Activated naive CD8-positive, alpha-beta T cell treated with anti-CD3 and anti-CD28 coated beads, Interleukin-2, amount 50 U/mL, for 24 hours (primary cell): Measurements from ENCODE around the gene F7.
"Not testable (repeated sequence)": the region's sequence is repeated elsewhere in the genome, so short reads cannot be mapped to it uniquely, and the experiment has no call there.

ENCODE experiments used
- ATAC-seq: fragments of 150-1000 bp; cut with Tn5 transposase; one replicate; pipeline ENCODE4 v1.10.0; 2021
- DNase-seq: peaks from one replicate; pipeline ENCODE4 v3.0.0; 2021
- H3K27ac Mint-ChIP-seq: one replicate; pipeline ENCODE4 v1.8.0; 2021; ENCODE audit warnings: mild to moderate bottlenecking, mixed read lengths
- H3K27me3 Mint-ChIP-seq: one replicate; pipeline ENCODE4 v1.8.0; 2021; ENCODE audit warnings: mixed read lengths
- H3K36me3 Mint-ChIP-seq: one replicate; pipeline ENCODE4 v1.8.0; 2021; ENCODE audit warnings: low read depth, mixed read lengths
- H3K4me1 Mint-ChIP-seq: one replicate; pipeline ENCODE4 v1.8.0; 2021; ENCODE audit warnings: mixed read lengths
- H3K4me3 Mint-ChIP-seq: one replicate; pipeline ENCODE4 v1.8.0; 2021; ENCODE audit warnings: mild to moderate bottlenecking, moderate library complexity, mixed read lengths
- H3K9me3 Mint-ChIP-seq: one replicate; pipeline ENCODE4 v1.8.0; 2021; ENCODE audit warnings: mixed read lengths

F7 gene

DNA sequence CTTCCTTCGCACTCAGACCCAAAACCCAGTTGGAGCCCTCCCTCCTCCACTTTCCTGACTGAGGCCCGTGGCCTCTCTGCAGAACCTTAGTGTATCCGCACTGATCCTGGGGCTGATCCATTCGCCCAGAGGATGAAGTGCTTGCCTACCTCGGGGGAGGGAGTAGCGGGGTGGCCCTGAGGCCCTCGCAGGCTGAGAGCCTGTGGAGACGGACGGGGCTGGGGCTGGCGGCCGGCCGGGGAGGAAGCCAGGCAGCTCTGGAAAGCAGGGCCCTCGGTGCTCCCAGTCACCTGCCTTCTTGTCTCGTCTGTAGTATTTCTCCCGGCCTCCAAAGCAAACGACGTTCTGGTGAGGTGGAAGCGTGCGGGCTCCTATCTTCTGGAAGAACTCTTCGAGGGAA is 54.1 kb downstream of the F7 start:
- H3K36me3 Mint-ChIP-seq: no peaks in the 10 kb centered on the region
- no peak for ATAC-seq
- H3K9me3 Mint-ChIP-seq: peaks cover 12% of the 10 kb centered on the region

DNA sequence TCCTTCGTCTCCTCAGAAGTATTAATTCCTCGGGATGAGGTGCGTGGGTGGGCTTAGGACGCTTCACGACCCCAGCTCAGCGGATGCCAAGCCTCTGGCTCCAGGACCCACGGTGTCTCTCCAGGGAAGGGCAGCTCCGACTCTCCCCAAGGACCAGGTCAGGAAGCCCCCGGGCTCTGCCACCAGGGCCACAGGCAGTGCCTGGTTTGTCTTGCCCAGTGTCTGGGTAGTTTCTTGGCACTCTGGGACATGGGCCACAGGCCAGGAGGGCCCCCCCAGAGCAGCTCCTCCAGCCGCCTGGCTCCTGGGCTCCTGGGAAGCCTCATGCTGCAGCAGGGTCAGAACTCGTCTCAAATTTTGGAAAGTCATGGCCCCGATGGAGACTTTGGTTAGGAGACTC is 55.4 kb downstream of the F7 start:
- peaks cover 4% of the 10 kb centered on the region for H3K27me3 Mint-ChIP-seq
- H3K27ac Mint-ChIP-seq: no peak overlapping the region
- ATAC-seq (no peak), DNase-seq (no peak)
- H3K4me1 Mint-ChIP-seq: peaks cover 19% of the 10 kb centered on the region
- no peaks in the 10 kb centered on the region for H3K36me3 Mint-ChIP-seq
- H3K9me3 Mint-ChIP-seq: no peaks in the 10 kb centered on the region
- H3K4me3 Mint-ChIP-seq: peak overlapping the region; percentile 40

More for the DNA sequence above, 54.1 kb downstream of the F7 start:
- H3K4me1 Mint-ChIP-seq: peaks cover 17% of the 10 kb centered on the region
- H3K27ac Mint-ChIP-seq: no peak overlapping the region
- no peak overlapping the region for H3K4me3 Mint-ChIP-seq
- no peak for DNase-seq
- H3K27me3 Mint-ChIP-seq: peaks cover 4% of the 10 kb centered on the region

DNA sequence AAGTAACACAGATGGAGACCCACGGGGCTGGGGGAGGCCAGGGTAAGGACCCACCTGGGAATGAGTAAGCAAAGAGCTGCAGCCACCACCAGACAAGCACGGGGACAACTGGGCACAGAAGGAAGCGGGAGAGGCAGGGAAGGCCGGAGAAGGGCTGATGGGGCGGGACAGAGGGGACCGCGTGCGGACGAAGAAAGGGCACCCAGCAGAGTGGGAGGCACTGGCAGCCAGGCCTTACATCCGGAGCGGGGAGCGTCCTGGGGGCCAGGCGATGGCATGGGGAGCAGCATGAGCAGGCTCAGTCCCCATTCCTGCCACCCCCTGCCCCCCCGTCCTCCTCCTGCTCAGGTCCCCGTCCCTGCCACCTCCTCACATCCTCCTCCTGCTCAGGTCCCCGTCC is 55.8 kb downstream of the F7 start:
- Mint-ChIP-seq H3K4me3 (peak overlapping the region; percentile 40), H3K4me1 (peaks cover 24% of the 10 kb centered on the region), H3K27ac (no peak overlapping the region), H3K36me3 (no peaks in the 10 kb centered on the region), H3K27me3 (peaks cover 4% of the 10 kb centered on the region), H3K9me3 (no peaks in the 10 kb centered on the region)
- DNase-seq: no peak
- no peak for ATAC-seq

DNA sequence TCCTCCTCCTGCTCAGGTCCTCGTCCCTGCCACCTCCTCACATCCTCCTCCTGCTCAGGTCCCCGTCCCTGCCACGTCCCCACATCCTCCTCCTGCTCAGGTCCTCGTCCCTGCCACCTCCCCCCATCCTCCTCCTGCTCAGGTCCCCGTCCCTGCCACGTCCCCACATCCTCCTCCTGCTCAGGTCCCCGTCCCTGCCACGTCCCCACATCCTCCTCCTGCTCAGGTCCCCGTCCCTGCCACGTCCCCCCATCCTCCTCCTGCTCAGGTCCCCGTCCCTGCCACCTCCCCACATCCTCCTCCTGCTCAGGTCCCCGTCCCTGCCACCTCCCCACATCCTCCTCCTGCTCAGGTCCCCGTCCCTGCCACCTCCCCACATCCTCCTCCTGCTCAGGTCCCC is 56.4 kb downstream of the F7 start:
- not testable (repeated sequence) for H3K27me3 Mint-ChIP-seq, H3K36me3 Mint-ChIP-seq, H3K27ac Mint-ChIP-seq, H3K9me3 Mint-ChIP-seq, DNase-seq, ATAC-seq, H3K4me3 Mint-ChIP-seq
- H3K4me1 Mint-ChIP-seq: peaks cover 27% of the 10 kb centered on the region

DNA sequence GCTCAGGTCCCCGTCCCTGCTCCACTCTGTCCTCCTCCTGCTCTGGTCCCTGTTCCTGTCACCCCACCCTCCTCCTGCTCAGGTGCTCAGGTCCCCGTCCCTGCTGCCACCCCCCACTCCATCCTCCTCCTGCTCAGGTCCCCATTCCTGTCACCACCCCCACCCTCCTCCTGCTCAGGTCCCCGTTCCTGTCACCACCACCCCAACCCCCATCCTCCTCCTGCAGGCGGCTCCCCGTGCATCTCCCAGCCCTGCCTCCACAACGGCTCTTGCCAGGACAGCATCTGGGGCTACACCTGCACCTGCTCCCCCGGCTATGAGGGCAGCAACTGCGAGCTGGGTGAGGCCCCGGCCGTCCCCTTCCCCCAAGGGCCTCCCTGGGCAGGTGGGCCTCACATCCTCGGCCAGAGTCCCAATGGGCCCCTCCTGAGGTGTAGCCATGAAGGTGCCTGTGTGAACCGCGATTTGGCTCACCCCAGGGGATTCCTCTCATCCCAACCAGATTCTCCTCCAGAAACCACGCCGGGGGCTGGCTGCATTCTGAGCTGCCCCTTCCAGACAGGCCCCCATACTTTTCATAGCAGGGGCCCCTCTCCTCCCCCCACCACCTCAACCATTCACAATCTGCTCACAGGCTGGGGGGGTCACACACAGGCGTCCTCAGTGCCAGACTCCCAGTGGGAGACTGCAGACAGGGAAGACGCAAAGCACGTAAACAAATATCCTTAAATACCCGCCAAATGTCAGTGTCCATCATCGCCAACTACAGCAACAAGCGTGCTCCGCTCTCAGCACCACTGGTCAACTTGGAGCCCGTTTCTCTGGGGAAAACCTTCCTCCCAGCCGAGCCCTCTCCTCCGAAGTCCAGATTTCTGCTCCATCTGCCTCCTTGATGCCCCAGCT is 57.4 kb downstream of the F7 start:
- ATAC-seq: peak; percentile 16
- H3K4me3 Mint-ChIP-seq: no peak overlapping the region
- no peak for DNase-seq
- peaks cover 4% of the 10 kb centered on the region for H3K27me3 Mint-ChIP-seq
- H3K27ac Mint-ChIP-seq: no peak overlapping the region
- H3K9me3 Mint-ChIP-seq: no peaks in the 10 kb centered on the region
- peaks cover 9% of the 10 kb centered on the region for H3K36me3 Mint-ChIP-seq
- H3K4me1 Mint-ChIP-seq: peaks cover 27% of the 10 kb centered on the region

DNA sequence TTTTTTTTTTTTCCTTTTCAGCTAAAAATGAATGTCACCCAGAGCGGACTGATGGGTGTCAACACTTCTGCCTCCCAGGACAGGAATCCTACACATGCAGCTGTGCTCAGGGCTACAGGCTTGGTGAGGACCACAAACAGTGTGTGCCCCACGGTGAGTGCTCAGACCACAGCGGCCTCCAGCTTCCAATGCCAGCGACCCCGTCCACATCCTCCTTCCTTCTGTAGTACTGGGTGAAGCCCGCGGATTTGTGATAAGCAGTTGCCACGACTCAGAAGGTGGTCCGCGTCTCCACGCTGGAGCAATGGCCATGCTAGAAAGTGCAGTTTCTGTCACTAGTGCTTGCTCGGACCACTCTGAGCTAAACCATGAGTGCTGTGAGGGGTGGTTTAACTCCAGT is 58.9 kb downstream of the F7 start:
- Mint-ChIP-seq H3K27ac (no peak overlapping the region), H3K9me3 (no peaks in the 10 kb centered on the region), H3K4me1 (peaks cover 27% of the 10 kb centered on the region), H3K27me3 (peaks cover 4% of the 10 kb centered on the region), H3K36me3 (peaks cover 21% of the 10 kb centered on the region), H3K4me3 (no peak overlapping the region)
- ATAC-seq: no peak
- DNase-seq: no peak

DNA sequence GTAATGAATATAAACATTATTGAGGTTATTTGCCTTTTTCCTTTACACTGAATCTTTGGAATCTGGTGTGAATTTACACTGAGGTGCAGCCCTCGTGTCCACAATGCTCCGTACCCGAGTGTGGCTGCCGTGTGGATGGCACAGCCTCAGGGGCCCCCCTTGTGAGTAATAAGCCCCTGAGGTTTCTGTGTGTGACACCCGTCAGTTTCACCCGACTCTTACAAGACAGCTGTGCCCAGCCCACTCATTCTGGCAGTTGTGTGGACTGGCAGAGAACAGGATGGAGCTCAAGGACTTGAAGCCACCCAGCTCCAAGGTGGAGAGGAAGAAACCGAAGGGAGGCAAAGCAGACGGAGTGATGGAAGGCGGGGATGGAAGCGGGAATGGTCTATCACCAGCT is 60.7 kb downstream of the F7 start:
- Mint-ChIP-seq H3K4me1 (peaks cover 23% of the 10 kb centered on the region), H3K9me3 (no peaks in the 10 kb centered on the region), H3K36me3 (peaks cover 29% of the 10 kb centered on the region), H3K27ac (no peak overlapping the region), H3K4me3 (no peak overlapping the region), H3K27me3 (peaks cover 4% of the 10 kb centered on the region)
- ATAC-seq (peak; percentile 90), DNase-seq (peak; percentile 42)

DNA sequence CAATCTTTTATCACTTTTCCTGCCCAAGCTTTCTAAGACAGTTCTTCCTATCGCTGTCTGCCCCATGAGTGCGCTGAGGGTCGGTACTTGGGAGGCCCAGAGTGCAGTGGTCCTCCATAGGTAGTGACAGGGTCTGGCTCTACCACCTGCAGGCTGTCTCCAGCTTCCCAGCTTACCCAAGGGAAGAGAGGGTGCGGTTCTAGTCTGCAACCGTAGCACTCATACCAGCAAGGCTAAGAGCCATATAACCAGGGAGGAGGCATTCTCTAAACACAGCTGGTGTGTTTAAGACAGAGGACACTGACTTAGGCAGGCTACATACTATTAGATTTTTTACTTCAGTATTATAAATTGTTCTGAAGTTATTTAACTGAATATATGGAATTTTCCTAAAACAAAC is 61.1 kb downstream of the F7 start:
- no peak overlapping the region for H3K4me3 Mint-ChIP-seq

DNA sequence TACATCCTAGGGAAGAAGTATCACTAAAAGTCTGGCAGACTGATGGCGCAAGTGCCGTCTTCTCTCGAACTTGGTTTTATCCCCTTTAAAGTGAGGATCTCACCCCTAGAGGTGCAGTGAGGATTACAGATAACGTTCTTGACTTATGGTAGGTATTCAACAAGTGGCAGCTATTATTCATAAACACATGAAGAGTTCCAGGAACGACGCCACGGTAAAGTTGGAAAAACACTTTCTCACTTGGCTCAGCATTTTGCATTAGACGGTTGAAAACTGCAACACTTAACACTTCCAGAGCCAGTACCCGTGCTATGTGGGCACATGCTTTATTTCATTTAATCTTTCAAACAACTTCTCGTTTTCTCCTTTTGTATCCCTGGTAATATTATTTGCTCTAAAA is 61.6 kb downstream of the F7 start:
- no peak overlapping the region for H3K4me3 Mint-ChIP-seq
- peaks cover 22% of the 10 kb centered on the region for H3K4me1 Mint-ChIP-seq
- no peak overlapping the region for H3K27ac Mint-ChIP-seq
- H3K27me3 Mint-ChIP-seq: peaks cover 4% of the 10 kb centered on the region
- no peaks in the 10 kb centered on the region for H3K9me3 Mint-ChIP-seq
- peaks cover 29% of the 10 kb centered on the region for H3K36me3 Mint-ChIP-seq
- no peak for ATAC-seq
- DNase-seq: no peak

More for the DNA sequence above, 61.1 kb downstream of the F7 start:
- Mint-ChIP-seq H3K4me1 (peaks cover 22% of the 10 kb centered on the region), H3K27ac (no peak overlapping the region), H3K36me3 (peaks cover 29% of the 10 kb centered on the region), H3K27me3 (peaks cover 4% of the 10 kb centered on the region), H3K9me3 (no peaks in the 10 kb centered on the region)
- DNase-seq (no peak), ATAC-seq (no peak)

DNA sequence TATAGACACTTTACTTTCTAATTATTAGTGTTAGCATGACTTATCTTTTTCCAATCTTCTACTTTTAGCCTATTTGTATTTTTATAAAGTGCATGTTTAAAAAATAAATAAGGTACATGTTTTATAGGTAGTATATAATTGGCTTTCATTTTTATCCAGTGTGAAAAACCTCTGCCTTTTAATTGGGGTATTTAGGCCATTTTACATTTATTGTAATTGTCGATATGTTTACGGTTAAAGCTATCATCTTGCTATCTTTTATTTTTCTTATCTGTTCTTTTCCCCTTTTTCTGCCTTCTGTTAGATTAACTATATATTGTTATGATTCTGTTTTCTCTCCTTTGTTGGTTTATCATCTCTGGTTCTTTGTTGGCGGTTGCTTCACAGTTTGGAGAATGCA is 62.0 kb downstream of the F7 start:
- DNase-seq: no peak
- peaks cover 22% of the 10 kb centered on the region for H3K4me1 Mint-ChIP-seq
- H3K4me3 Mint-ChIP-seq: no peak overlapping the region
- H3K9me3 Mint-ChIP-seq: no peaks in the 10 kb centered on the region
- no peak for ATAC-seq
- peaks cover 4% of the 10 kb centered on the region for H3K27me3 Mint-ChIP-seq
- peaks cover 29% of the 10 kb centered on the region for H3K36me3 Mint-ChIP-seq
- no peak overlapping the region for H3K27ac Mint-ChIP-seq

DNA sequence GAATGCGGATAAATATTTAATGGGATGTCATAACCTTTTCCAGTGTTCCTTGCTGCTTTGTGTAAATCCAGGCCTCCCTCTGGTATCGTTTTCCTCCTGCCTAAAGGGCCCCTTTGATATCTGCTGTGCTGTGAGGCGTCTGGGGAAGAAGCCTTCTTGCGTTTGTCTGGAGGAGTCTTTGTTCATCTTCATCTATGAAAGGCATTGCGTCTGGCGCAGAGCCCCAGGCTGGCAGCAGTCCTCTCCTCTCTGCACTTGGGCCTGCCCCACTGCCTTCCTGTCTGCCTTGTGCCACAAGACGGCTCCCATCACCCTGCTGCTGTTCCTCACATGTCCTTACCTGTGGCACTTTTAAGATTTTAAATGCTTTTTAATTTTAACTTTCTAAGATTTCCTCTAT is 62.6 kb downstream of the F7 start:
- no peak overlapping the region for H3K27ac Mint-ChIP-seq
- no peak for ATAC-seq
- peaks cover 4% of the 10 kb centered on the region for H3K27me3 Mint-ChIP-seq
- H3K36me3 Mint-ChIP-seq: peaks cover 29% of the 10 kb centered on the region
- no peak overlapping the region for H3K4me3 Mint-ChIP-seq
- no peaks in the 10 kb centered on the region for H3K9me3 Mint-ChIP-seq
- H3K4me1 Mint-ChIP-seq: peaks cover 19% of the 10 kb centered on the region
- DNase-seq: no peak

DNA sequence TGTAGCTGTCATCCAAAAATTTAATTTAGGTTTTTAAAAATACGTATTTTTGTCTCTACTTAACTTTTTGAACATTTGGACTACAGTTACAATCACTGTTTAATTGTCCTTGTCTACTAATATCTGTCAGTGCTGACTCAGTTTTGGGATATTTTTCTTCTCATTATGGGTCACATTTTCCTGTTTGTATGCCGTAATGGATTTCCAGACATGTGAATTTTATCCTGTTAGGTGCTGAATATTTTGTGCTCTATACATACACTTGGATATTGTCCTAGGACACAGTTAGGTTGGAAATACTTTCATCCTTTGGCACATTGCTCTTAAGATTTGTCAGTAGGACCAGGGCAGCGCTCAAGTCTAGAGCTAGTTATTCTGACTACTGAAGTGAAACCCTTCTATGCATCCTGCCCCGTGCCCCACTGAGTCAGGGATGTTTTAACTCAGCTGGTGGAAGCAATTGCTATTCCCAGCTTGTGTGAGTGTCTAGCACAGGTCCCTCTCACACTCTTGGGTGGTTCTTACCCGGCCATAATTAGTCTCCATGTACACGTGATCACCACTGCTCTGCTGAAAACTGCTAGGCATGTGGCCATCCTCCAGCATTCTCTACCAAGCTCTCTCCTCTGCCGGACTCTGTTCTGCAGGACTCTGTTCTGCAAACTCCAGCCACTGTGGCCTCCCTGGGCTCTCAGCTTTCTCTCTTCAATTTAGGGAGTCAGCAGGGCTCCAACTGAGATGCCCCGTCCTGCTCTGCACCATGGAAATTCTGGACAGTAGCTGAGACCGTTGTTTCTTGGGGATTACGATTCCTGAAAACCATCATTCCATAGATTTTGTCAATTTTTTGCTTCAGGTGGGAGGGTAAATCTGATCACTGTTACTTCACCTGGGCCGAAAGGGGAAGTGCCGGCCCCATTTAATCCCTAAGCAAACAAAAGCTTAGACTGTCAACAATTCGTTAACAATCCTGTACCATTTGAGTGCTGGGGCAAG is 64.0 kb downstream of the F7 start:
- Mint-ChIP-seq H3K36me3 (peaks cover 33% of the 10 kb centered on the region), H3K4me3 (no peak overlapping the region), H3K27ac (no peak overlapping the region), H3K4me1 (peaks cover 14% of the 10 kb centered on the region), H3K9me3 (no peaks in the 10 kb centered on the region), H3K27me3 (no peaks in the 10 kb centered on the region)
- DNase-seq (no peak), ATAC-seq (no peak)
